ENCODE results near the gene LRMDA.

DNA sequence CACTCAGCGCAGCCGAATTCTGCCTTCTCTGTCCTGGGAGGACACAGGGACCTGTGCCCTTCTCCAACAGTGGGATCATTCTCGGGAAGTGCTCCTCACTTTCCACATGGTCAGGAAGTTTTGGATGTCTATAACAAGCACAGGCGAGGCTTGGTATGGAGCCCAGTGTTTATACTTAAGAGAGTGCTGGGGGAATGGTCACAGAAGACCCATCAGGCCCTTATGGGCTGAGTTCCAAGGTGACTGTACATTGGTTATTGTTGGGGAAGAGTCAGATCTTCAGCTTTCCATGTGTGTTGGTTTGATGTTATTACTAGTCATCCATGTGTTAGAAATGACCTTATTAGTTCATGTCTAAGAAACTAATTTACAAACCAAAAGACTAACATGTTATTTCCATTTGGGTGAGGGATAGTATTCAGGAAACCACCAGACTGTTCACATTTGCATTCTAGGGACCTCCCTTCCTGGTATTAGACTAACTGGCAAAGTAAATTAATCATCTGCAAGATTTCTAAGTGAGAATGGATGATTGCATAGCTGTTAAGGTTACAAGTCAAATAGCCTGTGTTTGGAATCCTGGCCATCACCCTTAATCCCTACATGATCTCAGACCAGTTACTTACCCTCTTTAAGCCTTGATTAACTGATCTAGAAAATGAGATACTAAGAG is 834.2 kb downstream of the LRMDA start:
- TF ChIP-seq POLR2A (IDR thresholded peaks at IDR 0.05) (no peak), CTCF (IDR thresholded peaks at IDR 0.05) (no peak)
